Measurements from ENCODE around the gene KRT3.

DNA sequence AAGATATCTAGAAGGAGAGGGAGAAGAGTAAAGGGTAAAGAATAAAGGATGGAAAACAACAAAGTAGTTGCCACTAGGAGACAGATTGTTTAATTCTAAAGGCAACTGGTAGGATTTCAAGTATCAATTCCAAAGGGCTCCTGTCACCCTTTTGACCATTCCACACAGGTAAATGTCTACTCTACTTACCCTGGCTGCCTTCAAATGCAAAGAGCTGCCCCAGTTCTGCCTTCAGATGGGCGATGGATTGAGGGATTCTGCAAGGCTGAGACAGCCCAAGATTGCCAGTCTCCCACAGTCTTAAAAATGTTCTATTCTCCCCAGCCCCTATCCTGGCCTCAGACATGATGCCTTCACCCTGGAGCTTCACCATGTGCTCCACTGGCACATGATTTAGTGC, 30.2 kb downstream of the KRT3 start:
- no peak for TF ChIP-seq CTCF (IDR thresholded peaks at IDR 0.05; ENCODE audit: low read length)
- TF ChIP-seq EZH2phosphoT487 (IDR thresholded peaks at IDR 0.05; ENCODE audit: low read length): no peak
- no peak for TF ChIP-seq EZH2 (optimal IDR thresholded peaks at IDR 0.05; ENCODE audit: low read depth, low read length)

All from MM.1S (cell line).